K562 (cell line): ENCODE results near the gene HMGN3.

Source experiments
- ATF1 ChIP-seq, 2 experiments: fragments of 450-650 bp in 1 of 2; IDR thresholded peaks; 2 replicates each; pipeline ENCODE4 v1.6.1; 2016; ENCODE audit warnings: missing compliant biosample characterization in 1 of 2, missing genetic modification characterization in 1 of 2
- ATF7 ChIP-seq: fragments of 450-650 bp; IDR thresholded peaks from 2 replicates; pipeline ENCODE4 v1.7.1; 2014; ENCODE audit warnings: mild to moderate bottlenecking, moderate library complexity
- SAFB ChIP-seq: fragments of 200-400 bp; formaldehyde crosslinking; IDR thresholded peaks from 2 replicates; pipeline ENCODE4 v1.6.1; 2017; ENCODE audit warnings: low read depth, low read length, borderline replicate concordance
- TF ChIP-seq, protein P1 (sequence below), 3 experiments: IDR thresholded peaks in 2 of 3; conservative IDR thresholded peaks in 1 of 3; 2 replicates each; pipeline ENCODE4 v1.5.1; 2011 to 2012; ENCODE audit warnings: low read length in 3 of 3, mild to moderate bottlenecking in 3 of 3, control low read depth in 2 of 3, improper control_type of control experiment in 1 of 3, inconsistent platforms in 1 of 3, low read depth in 1 of 3, mixed read lengths in 1 of 3, moderate library complexity in 1 of 3; ENCODE audit not compliant: insufficient read depth in 2 of 3
- TF ChIP-seq, protein P2 (sequence below), 2 experiments: fragments of 450-650 bp; formaldehyde crosslinking in 1 of 2; IDR thresholded peaks; 2 replicates each; pipeline versions ENCODE4 v1.4.0 to v1.6.1; 2014 to 2020; ENCODE audit warnings: mild to moderate bottlenecking in 2 of 2, borderline replicate concordance in 1 of 2, low read depth in 1 of 2
- TF ChIP-seq, protein P3 (sequence below): sonication (generic); formaldehyde crosslinking; IDR thresholded peaks from 2 replicates; pipeline ENCODE4 v1.8.0; 2023; ENCODE audit warnings: mild to moderate bottlenecking, missing genetic modification reagents

DNA sequence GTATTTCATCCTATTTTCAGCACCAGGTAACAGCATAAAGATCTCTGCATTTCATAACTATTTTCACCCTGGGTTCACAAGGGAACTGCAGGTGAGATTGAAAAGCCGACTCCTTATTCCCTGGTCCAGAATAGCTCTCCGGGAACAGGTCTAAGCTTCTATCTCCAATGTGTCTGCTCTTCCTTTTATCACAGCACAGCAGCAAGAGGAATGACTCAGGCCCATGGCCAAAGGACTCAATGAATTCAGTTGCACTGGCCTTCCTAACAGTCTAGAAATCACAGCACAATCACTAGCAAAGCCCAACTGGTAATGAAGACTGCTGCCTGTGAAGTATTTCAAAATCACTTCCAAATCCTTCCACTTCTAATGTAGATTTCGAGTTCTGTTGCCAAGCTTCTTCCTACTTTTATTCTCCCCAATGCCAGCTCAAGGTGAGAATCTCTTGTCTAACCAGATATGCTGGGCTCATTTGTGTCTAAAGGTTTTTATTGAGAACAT, 30.7 kb downstream of the HMGN3 start:
- TF ChIP-seq, protein P1, sequence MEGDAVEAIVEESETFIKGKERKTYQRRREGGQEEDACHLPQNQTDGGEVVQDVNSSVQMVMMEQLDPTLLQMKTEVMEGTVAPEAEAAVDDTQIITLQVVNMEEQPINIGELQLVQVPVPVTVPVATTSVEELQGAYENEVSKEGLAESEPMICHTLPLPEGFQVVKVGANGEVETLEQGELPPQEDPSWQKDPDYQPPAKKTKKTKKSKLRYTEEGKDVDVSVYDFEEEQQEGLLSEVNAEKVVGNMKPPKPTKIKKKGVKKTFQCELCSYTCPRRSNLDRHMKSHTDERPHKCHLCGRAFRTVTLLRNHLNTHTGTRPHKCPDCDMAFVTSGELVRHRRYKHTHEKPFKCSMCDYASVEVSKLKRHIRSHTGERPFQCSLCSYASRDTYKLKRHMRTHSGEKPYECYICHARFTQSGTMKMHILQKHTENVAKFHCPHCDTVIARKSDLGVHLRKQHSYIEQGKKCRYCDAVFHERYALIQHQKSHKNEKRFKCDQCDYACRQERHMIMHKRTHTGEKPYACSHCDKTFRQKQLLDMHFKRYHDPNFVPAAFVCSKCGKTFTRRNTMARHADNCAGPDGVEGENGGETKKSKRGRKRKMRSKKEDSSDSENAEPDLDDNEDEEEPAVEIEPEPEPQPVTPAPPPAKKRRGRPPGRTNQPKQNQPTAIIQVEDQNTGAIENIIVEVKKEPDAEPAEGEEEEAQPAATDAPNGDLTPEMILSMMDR (IDR thresholded peaks at IDR 0.05 in 2 of 3, conservative IDR thresholded peaks at IDR 0.05 in 1 of 3; ENCODE audit: insufficient read depth in 2 of 3, low read depth in 1 of 3, low read length in 3 of 3): no peak
- TF ChIP-seq, protein P2, sequence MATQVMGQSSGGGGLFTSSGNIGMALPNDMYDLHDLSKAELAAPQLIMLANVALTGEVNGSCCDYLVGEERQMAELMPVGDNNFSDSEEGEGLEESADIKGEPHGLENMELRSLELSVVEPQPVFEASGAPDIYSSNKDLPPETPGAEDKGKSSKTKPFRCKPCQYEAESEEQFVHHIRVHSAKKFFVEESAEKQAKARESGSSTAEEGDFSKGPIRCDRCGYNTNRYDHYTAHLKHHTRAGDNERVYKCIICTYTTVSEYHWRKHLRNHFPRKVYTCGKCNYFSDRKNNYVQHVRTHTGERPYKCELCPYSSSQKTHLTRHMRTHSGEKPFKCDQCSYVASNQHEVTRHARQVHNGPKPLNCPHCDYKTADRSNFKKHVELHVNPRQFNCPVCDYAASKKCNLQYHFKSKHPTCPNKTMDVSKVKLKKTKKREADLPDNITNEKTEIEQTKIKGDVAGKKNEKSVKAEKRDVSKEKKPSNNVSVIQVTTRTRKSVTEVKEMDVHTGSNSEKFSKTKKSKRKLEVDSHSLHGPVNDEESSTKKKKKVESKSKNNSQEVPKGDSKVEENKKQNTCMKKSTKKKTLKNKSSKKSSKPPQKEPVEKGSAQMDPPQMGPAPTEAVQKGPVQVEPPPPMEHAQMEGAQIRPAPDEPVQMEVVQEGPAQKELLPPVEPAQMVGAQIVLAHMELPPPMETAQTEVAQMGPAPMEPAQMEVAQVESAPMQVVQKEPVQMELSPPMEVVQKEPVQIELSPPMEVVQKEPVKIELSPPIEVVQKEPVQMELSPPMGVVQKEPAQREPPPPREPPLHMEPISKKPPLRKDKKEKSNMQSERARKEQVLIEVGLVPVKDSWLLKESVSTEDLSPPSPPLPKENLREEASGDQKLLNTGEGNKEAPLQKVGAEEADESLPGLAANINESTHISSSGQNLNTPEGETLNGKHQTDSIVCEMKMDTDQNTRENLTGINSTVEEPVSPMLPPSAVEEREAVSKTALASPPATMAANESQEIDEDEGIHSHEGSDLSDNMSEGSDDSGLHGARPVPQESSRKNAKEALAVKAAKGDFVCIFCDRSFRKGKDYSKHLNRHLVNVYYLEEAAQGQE (IDR thresholded peaks at IDR 0.05; ENCODE audit: borderline replicate concordance): no peak
- TF ChIP-seq, protein P2 (CRISPR knock-in tag; IDR thresholded peaks at IDR 0.05; ENCODE audit: low read depth): no peak
- TF ChIP-seq, protein P3, sequence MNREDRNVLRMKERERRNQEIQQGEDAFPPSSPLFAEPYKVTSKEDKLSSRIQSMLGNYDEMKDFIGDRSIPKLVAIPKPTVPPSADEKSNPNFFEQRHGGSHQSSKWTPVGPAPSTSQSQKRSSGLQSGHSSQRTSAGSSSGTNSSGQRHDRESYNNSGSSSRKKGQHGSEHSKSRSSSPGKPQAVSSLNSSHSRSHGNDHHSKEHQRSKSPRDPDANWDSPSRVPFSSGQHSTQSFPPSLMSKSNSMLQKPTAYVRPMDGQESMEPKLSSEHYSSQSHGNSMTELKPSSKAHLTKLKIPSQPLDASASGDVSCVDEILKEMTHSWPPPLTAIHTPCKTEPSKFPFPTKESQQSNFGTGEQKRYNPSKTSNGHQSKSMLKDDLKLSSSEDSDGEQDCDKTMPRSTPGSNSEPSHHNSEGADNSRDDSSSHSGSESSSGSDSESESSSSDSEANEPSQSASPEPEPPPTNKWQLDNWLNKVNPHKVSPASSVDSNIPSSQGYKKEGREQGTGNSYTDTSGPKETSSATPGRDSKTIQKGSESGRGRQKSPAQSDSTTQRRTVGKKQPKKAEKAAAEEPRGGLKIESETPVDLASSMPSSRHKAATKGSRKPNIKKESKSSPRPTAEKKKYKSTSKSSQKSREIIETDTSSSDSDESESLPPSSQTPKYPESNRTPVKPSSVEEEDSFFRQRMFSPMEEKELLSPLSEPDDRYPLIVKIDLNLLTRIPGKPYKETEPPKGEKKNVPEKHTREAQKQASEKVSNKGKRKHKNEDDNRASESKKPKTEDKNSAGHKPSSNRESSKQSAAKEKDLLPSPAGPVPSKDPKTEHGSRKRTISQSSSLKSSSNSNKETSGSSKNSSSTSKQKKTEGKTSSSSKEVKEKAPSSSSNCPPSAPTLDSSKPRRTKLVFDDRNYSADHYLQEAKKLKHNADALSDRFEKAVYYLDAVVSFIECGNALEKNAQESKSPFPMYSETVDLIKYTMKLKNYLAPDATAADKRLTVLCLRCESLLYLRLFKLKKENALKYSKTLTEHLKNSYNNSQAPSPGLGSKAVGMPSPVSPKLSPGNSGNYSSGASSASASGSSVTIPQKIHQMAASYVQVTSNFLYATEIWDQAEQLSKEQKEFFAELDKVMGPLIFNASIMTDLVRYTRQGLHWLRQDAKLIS (CRISPR knock-in tag): no peak
- no peak for TF ChIP-seq ATF7
- TF ChIP-seq ATF1 (CRISPR knock-in tag; IDR thresholded peaks at IDR 0.05): no peak
- TF ChIP-seq ATF1 (tag; IDR thresholded peaks at IDR 0.05): no peak
- TF ChIP-seq SAFB: no peak
